HepG2 (cell line): Measurements from ENCODE around the gene CHTF8. TPM values are rescaled to one million over a fixed set of nuclear protein-coding genes. Genes with fewer than 3 reads are reported as not detected.

Experiments
- JUN ChIP-seq: sonication (generic); formaldehyde crosslinking; IDR thresholded peaks from 2 replicates; pipeline ENCODE4 v1.4.0; 2020; ENCODE audit warnings: mild to moderate bottlenecking, missing genetic modification reagents
- KAT8 ChIP-seq: IDR thresholded peaks from 2 replicates; pipeline ENCODE4 v1.6.1; 2016; ENCODE audit warnings: missing genetic modification reagents, missing compliant biosample characterization
- KDM3A ChIP-seq: IDR thresholded peaks from 2 replicates; pipeline ENCODE4 v1.6.1; 2018; ENCODE audit warnings: low read depth, missing compliant biosample characterization
- KMT2A ChIP-seq: sonication (generic); formaldehyde crosslinking; IDR thresholded peaks from 2 replicates; pipeline ENCODE4 v1.4.0; 2020; ENCODE audit warnings: missing genetic modification reagents
- RAD21 ChIP-seq: fragments of 450-650 bp; formaldehyde crosslinking; IDR thresholded peaks from 2 replicates; pipeline ENCODE4 v1.5.0; 2020; ENCODE audit warnings: mild to moderate bottlenecking
- RBAK ChIP-seq: sonication (generic); formaldehyde crosslinking; IDR thresholded peaks from 2 replicates; pipeline ENCODE4 v1.5.1; 2020; ENCODE audit warnings: mild to moderate bottlenecking, missing genetic modification reagents
- RERE ChIP-seq: IDR thresholded peaks from 2 replicates; pipeline ENCODE4 v1.6.1; 2016; ENCODE audit warnings: low read depth, missing genetic modification reagents, missing compliant biosample characterization
- YEATS2 ChIP-seq: sonication (generic); formaldehyde crosslinking; IDR thresholded peaks from 2 replicates; pipeline ENCODE4 v1.4.0; 2020; ENCODE audit warnings: missing genetic modification reagents, borderline replicate concordance
- ZBTB8A ChIP-seq: sonication (generic); formaldehyde crosslinking; IDR thresholded peaks from 2 replicates; pipeline ENCODE4 v1.4.0; 2020; ENCODE audit warnings: mild to moderate bottlenecking, low read depth, missing genetic modification reagents, borderline replicate concordance
- ZKSCAN5 ChIP-seq: sonication (generic); formaldehyde crosslinking; IDR thresholded peaks from 2 replicates; pipeline ENCODE4 v1.5.1; 2020; ENCODE audit warnings: mild to moderate bottlenecking, missing genetic modification reagents
- ZNF350 ChIP-seq: sonication (generic); formaldehyde crosslinking; IDR thresholded peaks from 2 replicates; pipeline ENCODE4 v1.4.0; 2020; ENCODE audit warnings: mild to moderate bottlenecking, low read depth, missing genetic modification reagents, borderline replicate concordance
- ZNF563 ChIP-seq: sonication (generic); formaldehyde crosslinking; IDR thresholded peaks from 2 replicates; pipeline ENCODE4 v1.8.0; 2022; ENCODE audit warnings: mild to moderate bottlenecking, moderate library complexity, missing genetic modification reagents
- ZNF746 ChIP-seq: sonication (generic); formaldehyde crosslinking; IDR thresholded peaks from 2 replicates; pipeline ENCODE4 v1.8.0; 2022; ENCODE audit warnings: mild to moderate bottlenecking, missing genetic modification reagents
- polyA plus RNA-seq, 8 experiments: library from polyadenylated mRNA; depleted of rRNA in 3 of 8; stranded (reverse) in 7 of 8; unstranded in 1 of 8; fragments of >200 nt; fragmentation: Illumina TruSeq in 4 of 8; extraction: Trizol in 4 of 8; gene quantifications; 2 replicates each; pipeline versions ENCODE4 v1.2.1 to v1.2.3, GENCODE V29; 2011 to 2016; ENCODE audit warnings: low read depth in 4 of 8, missing spikeins in 1 of 8, mixed read lengths in 1 of 8; ENCODE audit not compliant: insufficient read depth in 1 of 8
- total RNA-seq, 5 experiments: library from RNA; depleted of rRNA; stranded (reverse); fragments of >200 nt; fragmentation: Illumina TruSeq; extraction: Trizol; gene quantifications; 2 replicates each; pipeline ENCODE4 v1.2.3, GENCODE V29; 2016; ENCODE audit warnings: low read depth in 1 of 5
- TF ChIP-seq, protein P1 (sequence below): sonication (generic); formaldehyde crosslinking; IDR thresholded peaks from 2 replicates; pipeline ENCODE4 v1.4.0; 2020; ENCODE audit warnings: mild to moderate bottlenecking, missing genetic modification reagents
- TF ChIP-seq, protein P2 (sequence below): sonication (generic); formaldehyde crosslinking; IDR thresholded peaks from 2 replicates; pipeline ENCODE4 v1.4.0; 2020; ENCODE audit warnings: mild to moderate bottlenecking, missing genetic modification reagents, borderline replicate concordance
- TF ChIP-seq, protein P3 (sequence below): sonication (generic); formaldehyde crosslinking; IDR thresholded peaks from 2 replicates; pipeline ENCODE4 v1.4.0; 2020; ENCODE audit warnings: low read depth, mild to moderate bottlenecking, missing genetic modification reagents
- TF ChIP-seq, protein P4 (sequence below): IDR thresholded peaks from 2 replicates; pipeline ENCODE4 v1.6.1; 2012; ENCODE audit warnings: inconsistent platforms

CHTF8 gene
- total and polyA plus RNA-seq, 2 of the 13 experiments (the other 11 are each of a cell fraction or from before 2014, with no cell fraction given), result 37.2 to 67.5 TPM

DNA sequence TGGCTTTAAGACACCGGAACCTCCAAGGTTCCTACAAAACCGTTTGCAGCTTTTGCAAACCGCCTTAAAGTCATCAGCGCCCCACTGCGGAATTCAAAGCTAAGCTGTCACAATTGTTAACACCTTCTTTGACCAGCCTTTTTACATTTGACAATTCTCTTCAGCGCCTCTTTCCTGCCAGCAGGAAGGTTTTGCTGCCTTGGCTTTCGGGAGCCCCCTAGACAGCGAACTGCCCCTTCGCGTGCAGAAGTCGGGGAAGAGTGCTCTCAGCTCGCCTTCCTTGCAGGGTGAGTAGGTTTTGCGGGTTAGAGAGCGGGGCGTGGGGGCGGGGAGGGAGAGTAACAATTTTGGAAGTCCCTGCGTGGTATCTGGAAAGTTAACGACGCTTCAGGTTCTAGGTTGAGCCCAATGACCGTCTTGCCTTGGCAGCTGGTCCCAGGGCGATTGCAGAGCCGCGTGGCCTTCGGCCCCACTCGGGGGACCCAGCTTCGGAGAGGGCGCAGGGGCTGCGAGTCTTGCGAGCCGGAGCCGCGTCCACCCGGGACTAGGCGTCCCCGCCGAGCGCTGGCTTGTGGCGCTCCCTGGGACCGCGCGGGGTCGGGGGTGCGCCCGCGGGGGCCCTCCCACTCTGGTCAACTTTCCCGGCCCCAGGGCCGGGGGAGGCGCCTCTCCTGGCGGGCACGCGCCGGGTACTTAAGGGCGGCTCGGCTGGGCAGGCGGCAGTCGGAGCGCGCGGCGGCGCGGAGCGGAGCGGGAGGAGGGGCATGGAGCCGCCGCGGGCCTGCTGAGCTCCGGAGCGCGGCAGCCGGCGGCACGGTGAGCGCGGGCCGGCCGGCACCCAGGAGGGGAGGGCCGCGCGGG is 26.7 kb downstream of the CHTF8 start, which contains the start of gene HAS3 (continued):
- TF ChIP-seq, protein P1, sequence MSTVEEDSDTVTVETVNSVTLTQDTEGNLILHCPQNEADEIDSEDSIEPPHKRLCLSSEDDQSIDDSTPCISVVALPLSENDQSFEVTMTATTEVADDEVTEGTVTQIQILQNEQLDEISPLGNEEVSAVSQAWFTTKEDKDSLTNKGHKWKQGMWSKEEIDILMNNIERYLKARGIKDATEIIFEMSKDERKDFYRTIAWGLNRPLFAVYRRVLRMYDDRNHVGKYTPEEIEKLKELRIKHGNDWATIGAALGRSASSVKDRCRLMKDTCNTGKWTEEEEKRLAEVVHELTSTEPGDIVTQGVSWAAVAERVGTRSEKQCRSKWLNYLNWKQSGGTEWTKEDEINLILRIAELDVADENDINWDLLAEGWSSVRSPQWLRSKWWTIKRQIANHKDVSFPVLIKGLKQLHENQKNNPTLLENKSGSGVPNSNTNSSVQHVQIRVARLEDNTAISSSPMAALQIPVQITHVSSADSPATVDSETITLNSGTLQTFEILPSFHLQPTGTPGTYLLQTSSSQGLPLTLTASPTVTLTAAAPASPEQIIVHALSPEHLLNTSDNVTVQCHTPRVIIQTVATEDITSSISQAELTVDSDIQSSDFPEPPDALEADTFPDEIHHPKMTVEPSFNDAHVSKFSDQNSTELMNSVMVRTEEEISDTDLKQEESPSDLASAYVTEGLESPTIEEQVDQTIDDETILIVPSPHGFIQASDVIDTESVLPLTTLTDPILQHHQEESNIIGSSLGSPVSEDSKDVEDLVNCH (CRISPR knock-in tag), result no peak
- 0 out of 2 replicates have a peak, but pooled peaks have one; percentile 14 for TF ChIP-seq RBAK (CRISPR knock-in tag)
- TF ChIP-seq ZNF746, result peak; percentile 51; the same call in 1 of the 2 replicates
- TF ChIP-seq RERE (CRISPR knock-in tag), result no peak
- TF ChIP-seq RAD21, result 0 out of 2 replicates have a peak, but pooled peaks have one; percentile 33
- no peak for TF ChIP-seq KMT2A (CRISPR knock-in tag)
- TF ChIP-seq, protein P2, sequence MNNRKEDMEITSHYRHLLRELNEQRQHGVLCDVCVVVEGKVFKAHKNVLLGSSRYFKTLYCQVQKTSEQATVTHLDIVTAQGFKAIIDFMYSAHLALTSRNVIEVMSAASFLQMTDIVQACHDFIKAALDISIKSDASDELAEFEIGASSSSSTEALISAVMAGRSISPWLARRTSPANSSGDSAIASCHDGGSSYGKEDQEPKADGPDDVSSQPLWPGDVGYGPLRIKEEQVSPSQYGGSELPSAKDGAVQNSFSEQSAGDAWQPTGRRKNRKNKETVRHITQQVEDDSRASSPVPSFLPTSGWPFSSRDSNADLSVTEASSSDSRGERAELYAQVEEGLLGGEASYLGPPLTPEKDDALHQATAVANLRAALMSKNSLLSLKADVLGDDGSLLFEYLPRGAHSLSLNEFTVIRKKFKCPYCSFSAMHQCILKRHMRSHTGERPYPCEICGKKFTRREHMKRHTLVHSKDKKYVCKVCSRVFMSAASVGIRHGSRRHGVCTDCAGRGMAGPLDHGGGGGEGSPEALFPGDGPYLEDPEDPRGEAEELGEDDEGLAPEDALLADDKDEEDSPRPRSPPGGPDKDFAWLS (CRISPR knock-in tag), result no peak
- TF ChIP-seq ZNF350, result no peak
- TF ChIP-seq ZKSCAN5 (CRISPR knock-in tag), result no peak
- no peak for TF ChIP-seq KDM3A (CRISPR knock-in tag)
- TF ChIP-seq, protein P3, sequence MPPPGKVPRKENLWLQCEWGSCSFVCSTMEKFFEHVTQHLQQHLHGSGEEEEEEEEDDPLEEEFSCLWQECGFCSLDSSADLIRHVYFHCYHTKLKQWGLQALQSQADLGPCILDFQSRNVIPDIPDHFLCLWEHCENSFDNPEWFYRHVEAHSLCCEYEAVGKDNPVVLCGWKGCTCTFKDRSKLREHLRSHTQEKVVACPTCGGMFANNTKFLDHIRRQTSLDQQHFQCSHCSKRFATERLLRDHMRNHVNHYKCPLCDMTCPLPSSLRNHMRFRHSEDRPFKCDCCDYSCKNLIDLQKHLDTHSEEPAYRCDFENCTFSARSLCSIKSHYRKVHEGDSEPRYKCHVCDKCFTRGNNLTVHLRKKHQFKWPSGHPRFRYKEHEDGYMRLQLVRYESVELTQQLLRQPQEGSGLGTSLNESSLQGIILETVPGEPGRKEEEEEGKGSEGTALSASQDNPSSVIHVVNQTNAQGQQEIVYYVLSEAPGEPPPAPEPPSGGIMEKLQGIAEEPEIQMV (CRISPR knock-in tag), result no peak
- TF ChIP-seq ZNF563 (CRISPR knock-in tag), result peak; percentile 54; the same call in 1 of the 2 replicates
- no peak for TF ChIP-seq YEATS2 (CRISPR knock-in tag)
- no peak for TF ChIP-seq KAT8
- TF ChIP-seq ZBTB8A (CRISPR knock-in tag), result no peak
- TF ChIP-seq, protein P4, sequence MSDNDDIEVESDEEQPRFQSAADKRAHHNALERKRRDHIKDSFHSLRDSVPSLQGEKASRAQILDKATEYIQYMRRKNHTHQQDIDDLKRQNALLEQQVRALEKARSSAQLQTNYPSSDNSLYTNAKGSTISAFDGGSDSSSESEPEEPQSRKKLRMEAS, result peak; percentile 27; the same call in 1 of the 2 replicates
- TF ChIP-seq JUN (CRISPR knock-in tag), result no peak
